ENCODE results near the gene AMIGO2.

Gene AMIGO2

DNA sequence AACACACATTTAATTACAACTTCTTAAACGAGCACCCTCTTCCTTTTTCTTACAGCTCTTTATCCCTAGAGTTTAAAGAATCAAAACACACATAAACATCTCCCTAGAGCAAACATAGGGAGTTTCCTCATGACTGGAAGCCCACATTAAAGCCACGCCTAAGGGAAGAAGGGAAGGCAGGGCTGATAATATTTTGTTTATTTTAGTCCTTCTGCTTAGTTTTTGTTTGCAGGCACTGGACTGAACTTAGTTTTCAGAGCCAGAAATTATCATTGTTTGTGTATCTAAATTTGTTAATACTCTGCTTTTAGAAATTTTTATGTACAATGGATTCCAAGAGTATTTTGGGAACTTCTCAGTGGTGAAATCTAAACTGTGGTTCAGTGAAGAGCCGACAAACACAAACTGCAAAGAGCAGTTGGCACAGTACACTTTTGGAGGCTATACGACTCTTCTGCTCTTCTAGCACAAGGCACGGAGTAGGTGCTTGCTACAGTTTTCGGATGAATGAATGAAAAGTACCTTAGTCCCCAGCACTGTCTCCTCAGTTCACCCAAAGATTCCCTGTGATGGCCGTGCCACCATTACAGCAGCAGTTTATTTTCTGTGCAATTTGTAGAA lies 17.6 kb upstream of the AMIGO2 start:
- DNase-seq: no peak

- no peak for DNase-seq
These were observed 15.9 kb upstream of the AMIGO2 start for GRCh38 chr12:47095446-47096236.

- no peak for DNase-seq
These were observed 15.0 kb upstream of the AMIGO2 start for GRCh38 chr12:47094804-47095203.

- no peak for DNase-seq
These were observed 11.2 kb upstream of the AMIGO2 start for GRCh38 chr12:47091009-47091408.

DNA sequence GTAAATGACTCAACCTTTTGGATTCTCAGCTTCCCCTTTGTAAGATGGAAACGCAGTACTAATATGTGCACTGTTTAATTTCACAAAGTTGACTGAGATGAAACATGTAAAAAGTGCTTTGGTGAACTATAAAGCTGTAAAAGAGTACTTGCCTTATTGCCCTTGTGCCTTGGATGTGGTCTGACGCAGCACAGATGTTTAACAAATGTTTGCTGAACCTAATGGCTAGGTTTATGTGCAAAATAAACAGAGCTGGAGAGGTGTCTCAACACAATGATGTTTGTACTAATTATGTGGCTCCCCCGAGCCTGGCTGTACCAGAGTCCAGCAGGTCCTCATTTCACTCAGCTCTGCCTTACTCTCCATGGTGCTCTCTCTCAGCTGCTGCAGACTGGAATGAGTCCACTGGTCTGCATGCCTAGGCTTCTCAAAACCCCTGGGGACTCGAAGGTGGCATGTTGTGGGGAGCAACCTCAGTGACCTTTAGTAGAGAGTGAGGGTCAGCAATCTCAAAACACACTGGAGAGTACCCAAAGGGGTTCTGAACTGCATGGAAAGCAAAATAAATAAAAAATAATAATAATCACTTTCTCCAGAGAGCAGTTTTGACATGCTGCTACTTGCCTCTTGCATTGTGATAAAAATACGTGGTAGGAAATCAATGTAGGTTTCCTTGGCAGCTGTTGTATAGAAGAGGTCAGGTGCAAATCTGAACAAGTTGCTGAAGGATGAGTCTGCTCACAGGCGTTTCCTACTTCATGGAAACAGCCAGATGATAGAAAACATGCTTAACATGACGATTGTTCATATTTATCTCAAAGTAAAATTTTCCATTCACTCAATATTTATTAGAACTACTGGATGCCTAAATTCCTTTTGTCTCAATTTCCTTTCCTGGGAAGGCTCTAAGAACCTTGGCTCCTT lies 8.5 kb upstream of the AMIGO2 start:
- peak; percentile 73 for DNase-seq

DNA sequence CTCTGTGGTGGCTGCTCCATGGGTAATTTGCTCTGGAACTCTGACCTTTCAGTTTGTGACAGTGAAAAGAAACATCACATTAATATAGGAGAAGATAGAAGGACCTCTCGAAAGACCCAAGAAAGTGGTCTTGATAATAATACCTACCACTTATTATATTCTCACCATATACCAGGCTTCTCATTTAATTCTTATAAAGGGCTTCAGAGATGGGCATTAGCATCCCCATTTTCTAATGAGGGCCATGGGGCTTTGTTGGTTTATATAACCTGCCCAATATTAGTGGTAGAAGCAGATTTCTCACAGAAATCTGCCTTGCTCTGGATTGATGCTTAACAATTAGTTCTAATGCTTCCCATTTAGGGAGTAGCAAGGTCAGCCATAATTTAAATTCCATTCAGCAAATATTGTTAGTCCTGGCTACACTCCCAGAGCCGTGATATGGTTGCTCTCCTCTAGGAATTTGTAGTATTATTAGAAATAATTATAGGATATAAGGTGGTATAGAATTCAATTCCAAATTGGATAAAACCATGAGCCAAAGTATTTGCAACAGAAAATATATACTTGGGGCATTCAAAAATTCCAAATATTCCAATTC lies 7.4 kb upstream of the AMIGO2 start:
- no peak for DNase-seq

GRCh38 chr12:47085815-47086252 lies 6.1 kb upstream of the AMIGO2 start:
- DNase-seq: no peak

GRCh38 chr12:47084172-47084571 lies 4.4 kb upstream of the AMIGO2 start:
- DNase-seq: no peak

DNA sequence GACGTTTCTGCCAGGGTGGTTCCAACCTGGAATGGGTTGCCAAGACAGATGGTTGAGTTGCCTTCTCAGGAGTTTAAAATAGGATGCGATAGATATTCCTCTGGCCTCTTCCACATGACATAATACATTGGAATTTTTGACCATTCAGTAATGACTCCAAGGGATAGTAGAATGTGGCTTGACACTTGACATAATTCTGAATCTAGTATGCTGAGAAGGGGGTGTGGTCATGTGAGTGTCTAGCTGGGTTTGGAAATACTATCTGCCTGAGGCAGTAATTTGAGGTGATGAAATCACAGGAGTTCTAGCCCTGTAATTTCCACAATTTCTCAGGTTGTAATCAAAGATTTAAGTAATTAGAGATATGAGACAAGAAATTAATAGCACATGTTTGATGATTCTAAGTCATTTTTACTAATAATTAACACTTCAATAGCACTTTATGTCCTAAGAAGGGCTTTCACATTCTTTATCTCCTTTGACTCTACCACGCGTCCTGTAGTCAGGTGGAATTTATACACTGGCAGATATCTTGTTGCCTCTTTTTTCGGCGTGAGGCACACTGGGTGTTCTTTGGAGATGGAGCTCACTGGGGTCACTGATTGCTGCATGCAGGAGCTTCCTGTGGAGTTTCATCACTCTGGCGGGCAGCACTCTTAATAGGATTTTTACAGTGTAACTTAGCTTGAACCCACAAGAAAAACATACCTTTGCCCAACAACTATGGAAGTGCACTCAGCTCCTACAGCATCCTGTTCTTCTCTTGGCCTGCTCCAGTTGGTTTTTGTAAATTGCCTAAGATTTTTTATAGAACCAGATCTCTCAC lies 3.2 kb upstream of the AMIGO2 start:
- DNase-seq: no peak

- DNase-seq: no peak
These were observed 2.5 kb upstream of the AMIGO2 start for GRCh38 chr12:47082283-47082682.

GRCh38 chr12:47080725-47081502 lies 1.2 kb upstream of the AMIGO2 start:
- DNase-seq: no peak

DNA sequence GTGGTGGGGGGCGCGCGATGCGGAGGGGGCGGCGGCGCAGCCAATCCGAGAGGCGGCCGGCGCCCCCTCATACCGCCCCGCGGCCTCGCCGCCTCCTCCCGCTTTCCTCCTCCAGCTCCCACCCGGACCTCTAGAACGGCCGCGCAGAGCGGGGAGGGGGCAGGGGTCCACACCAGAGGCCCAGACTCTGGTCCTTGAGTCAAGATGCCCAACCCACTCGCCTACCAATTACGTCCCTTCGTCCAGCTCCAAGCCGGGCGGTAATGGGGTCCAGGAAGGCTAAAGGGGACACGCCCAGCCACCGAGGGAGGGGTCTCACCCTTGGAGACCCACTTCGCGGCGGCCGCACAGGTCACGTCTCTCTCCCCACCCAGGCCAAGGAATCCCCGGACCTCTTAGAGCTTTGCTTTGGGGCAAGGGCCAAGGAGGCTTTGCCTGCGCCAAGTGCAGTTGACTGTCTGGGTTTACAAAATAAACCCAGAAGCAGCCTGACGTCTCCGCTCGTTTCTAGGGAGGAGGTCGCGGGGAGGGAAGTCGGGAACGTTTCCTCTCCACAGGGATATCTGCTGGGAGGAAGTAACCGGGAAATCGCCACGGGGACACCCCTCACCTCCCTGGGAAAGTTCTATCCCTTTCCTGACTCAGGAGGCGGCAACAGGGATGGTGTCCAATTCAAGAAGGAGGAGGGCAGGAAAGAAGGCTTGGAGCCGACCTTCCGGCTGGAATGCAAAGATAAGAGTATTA lies 394 bp upstream of the AMIGO2 start:
- DNase-seq: no peak

DNA sequence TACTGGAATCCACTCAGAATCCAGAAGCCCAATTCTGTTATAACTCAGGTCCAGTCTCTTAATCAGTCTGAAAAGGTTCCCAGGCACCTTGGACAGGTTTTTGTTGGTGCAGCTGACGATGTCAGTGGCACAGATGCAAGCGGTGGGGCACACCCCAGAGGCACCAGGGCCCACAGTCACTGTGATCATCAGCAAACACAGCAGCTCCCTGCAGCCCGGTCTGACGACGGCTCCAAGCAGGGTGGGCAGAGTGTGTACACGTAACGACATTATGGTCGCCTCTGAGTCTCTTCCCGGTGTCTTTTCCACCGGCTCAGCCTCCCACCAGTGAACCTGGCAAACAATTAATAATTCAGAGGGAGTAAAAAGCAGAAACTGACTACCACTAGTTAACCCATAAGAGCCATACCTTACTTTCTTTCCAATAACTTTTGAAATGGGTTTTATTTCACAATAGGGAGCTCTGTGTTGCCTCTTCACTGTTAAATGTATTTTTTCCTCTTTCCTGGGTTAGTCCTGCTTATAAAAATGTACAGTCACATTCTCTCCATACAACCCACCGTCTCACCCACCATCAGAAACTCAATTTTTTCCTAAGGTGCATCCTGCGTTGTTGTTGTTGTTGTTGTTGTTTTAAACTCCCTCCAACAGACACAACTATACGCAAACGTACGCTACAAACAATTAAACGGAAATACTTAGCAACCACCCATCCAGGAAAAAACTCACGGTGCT lies 859 bp downstream of the AMIGO2 start:
- no peak for DNase-seq

GRCh38 chr12:47078086-47078395 lies 1.7 kb downstream of the AMIGO2 start:
- DNase-seq: no peak

- no peak for DNase-seq
These were observed 2.3 kb downstream of the AMIGO2 start for GRCh38 chr12:47077206-47078085.

GRCh38 chr12:47075192-47076084 lies 4.3 kb downstream of the AMIGO2 start:
- no peak for DNase-seq

DNA sequence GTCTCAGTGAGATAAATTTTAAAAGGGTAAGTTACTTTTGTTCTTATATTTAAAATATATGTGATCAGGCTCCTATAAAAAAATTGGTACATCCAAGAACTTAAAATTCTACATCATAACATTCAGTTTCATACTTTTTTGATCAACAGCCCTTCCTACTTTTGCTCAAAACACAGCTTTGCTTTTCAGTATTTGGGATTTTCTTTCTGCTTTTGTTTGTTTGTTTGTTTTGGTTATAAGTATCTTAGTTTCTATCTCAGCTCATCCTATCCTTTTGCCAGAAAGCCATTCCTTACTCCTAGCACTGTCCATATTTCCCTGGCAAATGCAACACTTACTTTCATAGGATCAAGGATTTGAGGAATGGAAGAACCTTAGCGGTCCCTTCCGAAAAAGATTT lies 5.0 kb downstream of the AMIGO2 start:
- no peak for DNase-seq

GRCh38 chr12:47073951-47074350 lies 5.8 kb downstream of the AMIGO2 start:
- DNase-seq: no peak
